HCT116 (cell line): ENCODE data around the gene AIFM2. TPM values are rescaled to one million over a fixed set of nuclear protein-coding genes. Genes with fewer than 3 reads are reported as not detected.

Experiments used
- ATAC-seq: fragments of 200-7000 bp; cut with Tn5 transposase; 2 replicates; pipeline ENCODE4 v1.9.1; 2020; ENCODE audit warnings: mild to moderate bottlenecking, moderate library complexity
- BruUV-seq: library from RNA; stranded (reverse); fragments of 400-500 nt; replicated peaks from 2 replicates; lab custom pipeline; 2021; lab: Mats Ljungman, UMichigan
- CTCF ChIA-PET: fragments of 300-600 bp; sonication (Branson Sonifier 250); formaldehyde crosslinking; loops from one replicate; lab custom pipeline; 2021; ENCODE audit warnings: antibody characterized with exemption; lab: Charles Lee
- POLR2A ChIA-PET: fragments of 300-600, 350-600 bp; sonication (Branson Sonifier 250); formaldehyde crosslinking; loops from one replicate; lab custom pipeline; 2021; ENCODE audit warnings: antibody characterized with exemption; lab: Charles Lee
- RAD21 ChIA-PET, 2 experiments: fragments of 300-600 bp; sonication (Branson Sonifier 250); formaldehyde crosslinking; loops; one replicate each; lab custom pipeline; 2023; ENCODE audit warnings: low total read pairs in 2 of 2; ENCODE audit not compliant: uncharacterized antibody in 2 of 2, unreplicated experiment in 2 of 2, low non-redundant PET in 1 of 2; lab: Charles Lee
- DNase-seq: peaks from one replicate; pipeline ENCODE4 v3.0.0-alpha.2; 2010; ENCODE audit warnings: low read depth, low spot score
- H2AFZ ChIP-seq: fragments of 200-600 bp; shearing (Covaris generic), sonication (generic); 2 replicates; pipeline ENCODE4 v1.6.1; 2017; ENCODE audit warnings: low read depth, mixed run types, mixed read lengths, antibody characterized with exemption, low read length; ENCODE audit not compliant: poor library complexity, severe bottlenecking
- H3K27ac ChIP-seq: 2 replicates; pipeline ENCODE4 v1.5.1; 2012; ENCODE audit warnings: low read depth, low read length
- H3K27me3 ChIP-seq: fragments of 200-600 bp; sonication (generic); 2 replicates; pipeline ENCODE4 v1.6.1; 2016; ENCODE audit warnings: mixed run types, low read length, mixed read lengths; ENCODE audit not compliant: insufficient read depth
- H3K36me3 ChIP-seq, 2 experiments: fragments of 200-500 bp in 1 of 2; fragments of 200-600 bp in 1 of 2; sonication (Bioruptor generic) in 1 of 2; sonication (generic) in 1 of 2; 2 replicates each; pipeline versions ENCODE4 v1.5.1 to v1.6.1; 2014 to 2016; ENCODE audit warnings: low read length in 2 of 2, inconsistent platforms in 1 of 2, mixed read lengths in 1 of 2, mixed run types in 1 of 2; ENCODE audit not compliant: insufficient read depth in 2 of 2, control insufficient read depth in 1 of 2
- H3K4me1 ChIP-seq, 2 experiments: fragments of 200-600 bp in 1 of 2; sonication (generic) in 1 of 2; 2 replicates each; pipeline versions ENCODE4 v1.5.1 to v1.6.1; 2012 to 2017; ENCODE audit warnings: low read length in 2 of 2, inconsistent platforms in 1 of 2, mild to moderate bottlenecking in 1 of 2, mixed read lengths in 1 of 2, mixed run types in 1 of 2, moderate library complexity in 1 of 2; ENCODE audit not compliant: insufficient read depth in 2 of 2, control insufficient read depth in 1 of 2
- H3K4me2 ChIP-seq: fragments of 200-600 bp; sonication (generic); 2 replicates; pipeline ENCODE4 v1.6.1; 2017; ENCODE audit warnings: mixed run types, low read length, mixed read lengths
- H3K4me3 ChIP-seq, 2 experiments: fragments of 200-600 bp in 1 of 2; sonication (generic) in 1 of 2; replicated peaks in 1 of 2; 2 replicates each; pipeline ENCODE4 v1.5.1; 2011 to 2016; ENCODE audit warnings: low read length in 2 of 2, control low read depth in 1 of 2, low read depth in 1 of 2, mild to moderate bottlenecking in 1 of 2, mixed read lengths in 1 of 2, mixed run types in 1 of 2
- H3K79me2 ChIP-seq: fragments of 200-600 bp; sonication (generic); 2 replicates; pipeline ENCODE4 v1.6.1; 2017; ENCODE audit warnings: mild to moderate bottlenecking, mixed run types, low read length, moderate library complexity, mixed read lengths; ENCODE audit not compliant: insufficient read depth
- H3K9ac ChIP-seq: fragments of 200-600 bp; sonication (generic); 2 replicates; pipeline ENCODE4 v1.6.1; 2016; ENCODE audit warnings: low read length, mixed read lengths
- H3K9me2 ChIP-seq: fragments of 200-600 bp; sonication (generic), shearing (Covaris generic); 2 replicates; pipeline ENCODE4 v1.6.1; 2017; ENCODE audit warnings: mixed run types, mild to moderate bottlenecking, moderate library complexity; ENCODE audit not compliant: insufficient read depth
- H3K9me3 ChIP-seq, 2 experiments: fragments of 200-500 bp in 1 of 2; fragments of 200-600 bp in 1 of 2; sonication (Bioruptor generic) in 1 of 2; sonication (generic) in 1 of 2; 2 replicates each; pipeline ENCODE4 v1.6.1; 2014 to 2017; ENCODE audit warnings: low read length in 2 of 2, mixed read lengths in 2 of 2, inconsistent platforms in 1 of 2, low read depth in 1 of 2, mild to moderate bottlenecking in 1 of 2, mixed run types in 1 of 2, moderate library complexity in 1 of 2; ENCODE audit not compliant: control insufficient read depth in 1 of 2, insufficient read depth in 1 of 2
- H4K20me1 ChIP-seq: fragments of 200-600 bp; sonication (generic), shearing (Covaris generic); 2 replicates; pipeline ENCODE4 v1.6.1; 2017; ENCODE audit warnings: mixed run types, mild to moderate bottlenecking, moderate library complexity; ENCODE audit not compliant: insufficient read depth
- CBX3 ChIP-seq: IDR thresholded peaks from 2 replicates; pipeline ENCODE4 v1.6.1; 2012; ENCODE audit warnings: low read depth
- EGR1 ChIP-seq: IDR thresholded peaks from 2 replicates; pipeline ENCODE4 v1.6.1; 2012; ENCODE audit warnings: low read depth
- MAX ChIP-seq: IDR thresholded peaks from 2 replicates; pipeline ENCODE4 v1.6.1; 2012
- POLR2A ChIP-seq: IDR thresholded peaks from 2 replicates; pipeline ENCODE4 v1.7.0; 2011; ENCODE audit warnings: borderline replicate concordance; ENCODE audit not compliant: insufficient read depth, insufficient read length; ENCODE audit errors: extremely low read depth
- POLR2AphosphoS5 ChIP-seq: IDR thresholded peaks from 2 replicates; pipeline ENCODE4 v1.6.1; 2011; ENCODE audit warnings: mild to moderate bottlenecking, low read depth, low read length, moderate library complexity
- RAD21 ChIP-seq: IDR thresholded peaks from 2 replicates; pipeline ENCODE4 v1.6.1; 2012; ENCODE audit warnings: low read depth, mild to moderate bottlenecking
- REST ChIP-seq: IDR thresholded peaks from 2 replicates; pipeline ENCODE4 v1.6.1; 2012; ENCODE audit warnings: low read depth
- ZFX ChIP-seq: fragments of 450-650 bp; IDR thresholded peaks from 2 replicates; pipeline ENCODE4 v1.6.1; 2017
- ZNF274 ChIP-seq: fragments of 200-500 bp; sonication (Bioruptor generic); IDR thresholded peaks from 2 replicates; pipeline ENCODE4 v1.6.1; 2014; ENCODE audit warnings: mild to moderate bottlenecking, low read depth, low read length, inconsistent platforms
- intact Hi-C: fragments of 100-400 bp; cut with micrococcal nuclease; formaldehyde crosslinking; loops from 2 replicates; pipeline ENCODE4 v1.10.0; 2022
- total RNA-seq: library from RNA; stranded (reverse); gene quantifications from one replicate; pipeline ENCODE4 v1.2.1, GENCODE V29; 2021; ENCODE audit not compliant: unreplicated experiment

Gene AIFM2
- total RNA-seq, 1 experiment from 2014 or later = 20.0 TPM

- CTCF ChIA-PET = interaction anchor here (2.4 to 2.5 kb wide), 2 partner anchors 27 to 268 kb away, joined by 6 to 10 read pairs; partner anchors contain the start of gene TYSND1
These were observed 13.4 kb downstream of the AIFM2 start for GRCh38 chr10:70119197-70119596.

More at GRCh38 chr10:70119197-70119596, 13.4 kb downstream of the AIFM2 start:
- H3K27ac ChIP-seq = no peak overlapping the region
- no peaks in the 10 kb centered on the region for H3K9me3 ChIP-seq
- H2AFZ ChIP-seq = no peak overlapping the region
- no peak for TF ChIP-seq POLR2A
- TF ChIP-seq POLR2AphosphoS5 = no peak
- no peak for TF ChIP-seq EGR1
- no peak for TF ChIP-seq RAD21
- no peak for TF ChIP-seq ZFX
- no peak for TF ChIP-seq MAX
- TF ChIP-seq ZNF274 = no peak
- no peak for TF ChIP-seq CBX3
- no peak for TF ChIP-seq REST
- H3K4me2 ChIP-seq = no peak overlapping the region
- DNase-seq (no peak), ATAC-seq (no peak)
- no peaks in the 10 kb centered on the region for H3K27me3 ChIP-seq
- H3K9ac ChIP-seq = no peak overlapping the region
- peaks cover 10 to 46% of the 10 kb centered on the region in 2 experiments; a peak in 3 of 4 replicates for H3K36me3 ChIP-seq
- H3K4me3 ChIP-seq = no peak overlapping the region
- intact Hi-C loops = no loop called here
- ChIA-PET RAD21 (no interaction called here), POLR2A (interaction anchor here (0.7 kb wide), 1 partner anchor 9 kb away, joined by 3 read pairs; no protein-coding TSS in a partner anchor)
- no peaks in the 10 kb centered on the region; a peak in 1 of 4 replicates for H3K4me1 ChIP-seq
- no TSS peak for BruUV-seq
- H4K20me1 ChIP-seq = no peaks in the 10 kb centered on the region
- H3K9me2 ChIP-seq = no peaks in the 10 kb centered on the region
- H3K79me2 ChIP-seq = peaks cover under 1% of the 10 kb centered on the region; the same call in 1 of the 2 replicates
